Testis (tissue), 2 donors: Measurements from ENCODE around the gene LRFN5.

ENCODE experiments used
- CTCF ChIP-seq, 3 experiments: fragments of 450-650 bp in 2 of 3; fragments of 200-600 bp in 1 of 3; sonication (generic) in 1 of 3; IDR thresholded peaks; one replicate each; pipeline ENCODE4 v1.5.1; 2016 to 2019; ENCODE audit warnings: antibody characterized with exemption in 3 of 3, mild to moderate bottlenecking in 2 of 3, moderate library complexity in 1 of 3
- POLR2A ChIP-seq: fragments of 450-650 bp; IDR thresholded peaks from one replicate; pipeline ENCODE4 v1.6.1; 2017; ENCODE audit warnings: antibody characterized with exemption, mild to moderate bottlenecking, moderate library complexity

GRCh38 chr14:41718477-41719166, 111.9 kb downstream of the LRFN5 start:
- TF ChIP-seq CTCF (IDR thresholded peaks at IDR 0.05) (no peak), POLR2A (no peak)
